Uterus (tissue), 2 donors: ENCODE data around the gene MKKS.

Source experiments
- POLR2A ChIP-seq, 2 donors: fragments of 450-650 bp; IDR thresholded peaks; one replicate each; pipeline ENCODE4 v1.6.1; 2016; ENCODE audit warnings: antibody characterized with exemption in 2 of 2, mild to moderate bottlenecking in 1 of 2, moderate library complexity in 1 of 2
- TF ChIP-seq, protein P1 (sequence below), 4 experiments: fragments of 200-600 bp in 2 of 4; fragments of 450-650 bp in 2 of 4; sonication (generic) in 2 of 4; IDR thresholded peaks; one replicate each; pipeline ENCODE4 v1.5.1; 2016 to 2019; ENCODE audit warnings: antibody characterized with exemption in 4 of 4, mild to moderate bottlenecking in 2 of 4, moderate library complexity in 1 of 4

- TF ChIP-seq, protein P1, sequence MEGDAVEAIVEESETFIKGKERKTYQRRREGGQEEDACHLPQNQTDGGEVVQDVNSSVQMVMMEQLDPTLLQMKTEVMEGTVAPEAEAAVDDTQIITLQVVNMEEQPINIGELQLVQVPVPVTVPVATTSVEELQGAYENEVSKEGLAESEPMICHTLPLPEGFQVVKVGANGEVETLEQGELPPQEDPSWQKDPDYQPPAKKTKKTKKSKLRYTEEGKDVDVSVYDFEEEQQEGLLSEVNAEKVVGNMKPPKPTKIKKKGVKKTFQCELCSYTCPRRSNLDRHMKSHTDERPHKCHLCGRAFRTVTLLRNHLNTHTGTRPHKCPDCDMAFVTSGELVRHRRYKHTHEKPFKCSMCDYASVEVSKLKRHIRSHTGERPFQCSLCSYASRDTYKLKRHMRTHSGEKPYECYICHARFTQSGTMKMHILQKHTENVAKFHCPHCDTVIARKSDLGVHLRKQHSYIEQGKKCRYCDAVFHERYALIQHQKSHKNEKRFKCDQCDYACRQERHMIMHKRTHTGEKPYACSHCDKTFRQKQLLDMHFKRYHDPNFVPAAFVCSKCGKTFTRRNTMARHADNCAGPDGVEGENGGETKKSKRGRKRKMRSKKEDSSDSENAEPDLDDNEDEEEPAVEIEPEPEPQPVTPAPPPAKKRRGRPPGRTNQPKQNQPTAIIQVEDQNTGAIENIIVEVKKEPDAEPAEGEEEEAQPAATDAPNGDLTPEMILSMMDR (IDR thresholded peaks at IDR 0.05) = no peak
- TF ChIP-seq POLR2A (IDR thresholded peaks at IDR 0.05) = no peak
Observed at GRCh38 chr20:10475225-10475624, 41.2 kb upstream of the MKKS start.
